Forelimb muscle (tissue), 1 donor: ENCODE results near the gene EMID1. TPM values are rescaled to one million over a fixed set of nuclear protein-coding genes. Genes with fewer than 3 reads are reported as not detected.

Experiments used
- polyA plus RNA-seq: library from polyadenylated mRNA; unstranded; fragments of 120-200 nt; gene quantifications from one replicate; pipeline ENCODE4 v1.2.1, GENCODE V29; 2013; ENCODE audit not compliant: insufficient read length

Gene EMID1
- polyA plus RNA-seq, 1 donor = 7.5 TPM

Other genes with a start within 250 kb of the EMID1 start
- 1.8 TPM for gene C22orf31, start 144.1 kb upstream of the EMID1 start, polyA plus RNA-seq
- 94.7 TPM for gene KREMEN1, start 132.9 kb upstream of the EMID1 start, polyA plus RNA-seq
- 22.9 TPM for gene RHBDD3, start 62.1 kb downstream of the EMID1 start, polyA plus RNA-seq
- 157 TPM for gene EWSR1, start 62.4 kb downstream of the EMID1 start, polyA plus RNA-seq
- gene GAS2L1, start 100.8 kb downstream of the EMID1 start, polyA plus RNA-seq = 9.6 TPM
- gene RASL10A, start 109.8 kb downstream of the EMID1 start, polyA plus RNA-seq = 2.5 TPM
- 23.9 TPM for gene AP1B1, start 182.7 kb downstream of the EMID1 start, polyA plus RNA-seq
- not detected for gene RFPL1, start 232.7 kb downstream of the EMID1 start, polyA plus RNA-seq